ENCODE measurements around the gene SLC35E3. TPM values are rescaled to one million over a fixed set of nuclear protein-coding genes. Genes with fewer than 3 reads are reported as not detected.
"Not testable (repeated sequence)": the region's sequence is repeated elsewhere in the genome, so short reads cannot be mapped to it uniquely, and the experiment has no call there.

SLC35E3 gene
- total and polyA plus RNA-seq, 3 donors from 2014 or later, result 5.2 to 9.3 (median 7.1) TPM

DNA sequence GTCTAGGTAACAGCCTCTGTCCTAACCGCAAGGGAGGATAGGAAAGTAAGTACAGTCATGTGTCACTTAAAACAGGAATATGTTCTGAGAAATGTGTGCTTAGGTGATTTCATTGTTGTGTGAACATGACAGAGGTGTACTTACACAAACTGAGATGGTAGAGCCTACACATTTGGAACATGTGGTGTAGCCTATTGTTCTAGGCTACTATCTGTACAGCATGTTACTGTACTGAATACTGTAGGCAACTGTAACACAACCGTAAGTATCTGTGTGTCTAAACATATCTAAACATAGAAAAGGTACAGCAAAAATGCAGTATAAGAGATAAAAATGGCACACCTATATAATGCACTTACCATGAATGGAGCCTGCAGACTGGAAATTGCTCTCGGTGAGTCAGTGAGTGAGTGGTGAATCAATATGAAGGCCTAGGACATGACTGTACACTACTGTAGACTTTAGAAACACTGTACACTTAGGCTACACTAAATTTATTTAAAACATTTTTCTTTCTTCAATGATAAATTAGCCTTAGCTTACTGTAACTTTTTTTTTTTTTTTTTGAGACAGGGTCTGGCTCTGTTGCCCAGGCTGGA, 48.8 kb downstream of the SLC35E3 start:
- H3K27me3 ChIP-seq, result no peaks in the 10 kb centered on the region
- no peaks in the 10 kb centered on the region for H3K4me1 ChIP-seq
- 94 to 98% methylated on average over 3 of the region's 3 CpGs for WGBS, 2 donors
- H3K27ac ChIP-seq, result no peak overlapping the region
- intact Hi-C loops (cut with DNase I; ENCODE audit: low total_unique reads), result no loop called here
- TF ChIP-seq, protein P1, sequence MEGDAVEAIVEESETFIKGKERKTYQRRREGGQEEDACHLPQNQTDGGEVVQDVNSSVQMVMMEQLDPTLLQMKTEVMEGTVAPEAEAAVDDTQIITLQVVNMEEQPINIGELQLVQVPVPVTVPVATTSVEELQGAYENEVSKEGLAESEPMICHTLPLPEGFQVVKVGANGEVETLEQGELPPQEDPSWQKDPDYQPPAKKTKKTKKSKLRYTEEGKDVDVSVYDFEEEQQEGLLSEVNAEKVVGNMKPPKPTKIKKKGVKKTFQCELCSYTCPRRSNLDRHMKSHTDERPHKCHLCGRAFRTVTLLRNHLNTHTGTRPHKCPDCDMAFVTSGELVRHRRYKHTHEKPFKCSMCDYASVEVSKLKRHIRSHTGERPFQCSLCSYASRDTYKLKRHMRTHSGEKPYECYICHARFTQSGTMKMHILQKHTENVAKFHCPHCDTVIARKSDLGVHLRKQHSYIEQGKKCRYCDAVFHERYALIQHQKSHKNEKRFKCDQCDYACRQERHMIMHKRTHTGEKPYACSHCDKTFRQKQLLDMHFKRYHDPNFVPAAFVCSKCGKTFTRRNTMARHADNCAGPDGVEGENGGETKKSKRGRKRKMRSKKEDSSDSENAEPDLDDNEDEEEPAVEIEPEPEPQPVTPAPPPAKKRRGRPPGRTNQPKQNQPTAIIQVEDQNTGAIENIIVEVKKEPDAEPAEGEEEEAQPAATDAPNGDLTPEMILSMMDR (IDR thresholded peaks at IDR 0.05), result no peak
- no peak for TF ChIP-seq POLR2A (IDR thresholded peaks at IDR 0.05)
- no peak overlapping the region for H3K4me3 ChIP-seq
- no peak for DNase-seq
- no peaks in the 10 kb centered on the region for H3K36me3 ChIP-seq (ENCODE audit: low read depth, missing control alignments)
- H3K9me3 ChIP-seq, result no peaks in the 10 kb centered on the region

DNA sequence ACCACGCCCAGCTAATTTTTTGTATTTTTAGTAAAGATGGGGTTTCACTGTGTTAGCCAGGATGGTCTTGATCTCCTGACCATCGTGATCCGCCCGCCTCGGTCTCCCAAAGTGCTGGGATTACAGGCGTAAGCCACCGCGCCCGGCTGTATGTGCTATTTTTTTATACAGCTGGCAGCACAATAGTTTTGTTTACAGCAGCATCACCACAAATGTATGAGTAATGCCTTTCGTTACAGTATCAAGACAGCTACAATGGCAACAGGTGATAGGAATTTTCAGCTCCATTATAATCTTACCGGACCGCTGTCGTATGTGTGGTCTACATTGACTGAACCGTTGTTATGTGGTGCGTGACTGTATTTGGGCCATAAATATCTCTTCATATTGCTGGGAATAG, 50.4 kb downstream of the SLC35E3 start:
- TF ChIP-seq, protein P1 (IDR thresholded peaks at IDR 0.05), result no peak
- no peak for TF ChIP-seq POLR2A (IDR thresholded peaks at IDR 0.05)
- H3K27ac ChIP-seq, result no peak overlapping the region
- no peaks in the 10 kb centered on the region for H3K9me3 ChIP-seq
- 96 to 98% methylated on average over 15 of the region's 15 CpGs for WGBS, 2 donors
- intact Hi-C loops (cut with DNase I; ENCODE audit: low total_unique reads), result no loop called here
- no peak overlapping the region for H3K4me3 ChIP-seq
- H3K27me3 ChIP-seq, result no peaks in the 10 kb centered on the region
- H3K4me1 ChIP-seq, result no peaks in the 10 kb centered on the region
- DNase-seq, result no peak
- H3K36me3 ChIP-seq (ENCODE audit: low read depth, missing control alignments), result no peaks in the 10 kb centered on the region

DNA sequence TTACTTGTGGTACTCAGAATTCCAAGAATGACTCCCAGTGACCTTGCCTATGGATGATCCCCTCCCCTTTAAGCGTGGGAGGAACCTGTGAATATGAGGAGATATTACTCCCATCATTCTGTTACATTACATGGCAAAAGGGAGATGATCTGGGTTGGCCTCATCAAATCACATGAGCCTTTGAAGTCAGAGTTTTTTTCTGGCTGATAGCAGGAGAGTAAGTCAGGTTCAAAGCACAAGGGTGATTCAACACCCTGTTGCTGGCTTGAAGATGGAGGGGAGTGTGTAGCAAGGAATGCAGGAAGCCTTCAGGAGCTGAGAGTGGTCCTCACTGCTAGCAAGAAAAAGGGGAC, 52.9 kb downstream of the SLC35E3 start:
- WGBS, 2 donors, result 65 to 86% methylated on average over 1 of the region's 1 CpG
- intact Hi-C loops (cut with DNase I; ENCODE audit: low total_unique reads), result no loop called here
- Histone ChIP-seq H3K4me3 (no peak overlapping the region), H3K27ac (no peak overlapping the region), H3K27me3 (no peaks in the 10 kb centered on the region), H3K9me3 (no peaks in the 10 kb centered on the region), H3K4me1 (no peaks in the 10 kb centered on the region), H3K36me3 (ENCODE audit: low read depth, missing control alignments) (no peaks in the 10 kb centered on the region)
- no peak for DNase-seq
- TF ChIP-seq POLR2A (IDR thresholded peaks at IDR 0.05), result no peak
- TF ChIP-seq, protein P1 (IDR thresholded peaks at IDR 0.05), result no peak

DNA sequence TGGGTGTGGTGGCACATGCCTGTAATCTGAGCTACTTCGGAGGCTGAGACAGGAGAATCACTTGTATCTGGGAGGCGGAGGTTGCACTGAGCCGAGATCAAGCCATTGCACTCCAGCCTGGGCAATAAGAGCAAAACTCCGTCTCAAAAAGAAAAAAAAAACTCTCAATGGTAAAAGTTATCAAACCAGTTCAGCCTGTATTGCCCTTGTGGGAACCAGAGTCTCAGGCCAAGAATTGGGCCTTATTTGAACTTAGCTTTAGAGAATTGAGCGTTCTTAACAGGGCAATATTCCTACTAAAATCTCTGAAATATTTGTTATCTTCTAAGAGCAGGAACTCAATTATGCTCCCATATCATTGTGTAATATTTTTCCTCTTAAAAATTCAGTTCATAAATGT, 54.3 kb downstream of the SLC35E3 start:
- Histone ChIP-seq H3K4me1 (no peaks in the 10 kb centered on the region), H3K27ac (no peak overlapping the region), H3K36me3 (ENCODE audit: low read depth, missing control alignments) (no peaks in the 10 kb centered on the region), H3K27me3 (no peaks in the 10 kb centered on the region), H3K9me3 (no peaks in the 10 kb centered on the region), H3K4me3 (no peak overlapping the region)
- intact Hi-C loops (cut with DNase I; ENCODE audit: low total_unique reads), result no loop called here
- TF ChIP-seq POLR2A (IDR thresholded peaks at IDR 0.05), result no peak
- TF ChIP-seq, protein P1 (IDR thresholded peaks at IDR 0.05), result no peak
- DNase-seq, result no peak
- 88 to 94% methylated on average over 5 of the region's 5 CpGs for WGBS, 2 donors

DNA sequence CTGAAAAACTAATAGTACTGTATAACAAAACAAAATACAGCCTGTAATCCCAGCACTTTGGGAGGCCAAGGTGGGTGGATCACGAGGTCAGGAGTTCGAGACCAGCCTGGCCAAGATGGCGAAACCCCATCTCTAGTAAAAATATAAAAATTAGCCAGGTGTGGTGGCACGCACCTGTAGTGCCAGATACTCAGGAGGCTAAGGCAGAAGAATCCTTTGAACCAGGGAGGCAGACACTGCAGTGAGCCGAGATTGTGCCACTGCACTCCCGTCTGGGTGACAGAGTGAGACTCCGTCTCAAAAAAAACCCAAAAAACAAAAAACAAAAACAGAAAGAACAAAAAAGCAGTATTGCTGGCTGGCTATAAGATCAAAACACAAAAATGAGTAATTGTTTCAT, 55.1 kb downstream of the SLC35E3 start:
- intact Hi-C loops (cut with DNase I; ENCODE audit: low total_unique reads); H3K27me3 ChIP-seq; H3K4me1 ChIP-seq; H3K27ac ChIP-seq; DNase-seq; H3K36me3 ChIP-seq (ENCODE audit: low read depth, missing control alignments); H3K9me3 ChIP-seq; H3K4me3 ChIP-seq: not testable (repeated sequence)
- WGBS, 2 donors, result 94 to 95% methylated on average over 7 of the region's 7 CpGs

DNA sequence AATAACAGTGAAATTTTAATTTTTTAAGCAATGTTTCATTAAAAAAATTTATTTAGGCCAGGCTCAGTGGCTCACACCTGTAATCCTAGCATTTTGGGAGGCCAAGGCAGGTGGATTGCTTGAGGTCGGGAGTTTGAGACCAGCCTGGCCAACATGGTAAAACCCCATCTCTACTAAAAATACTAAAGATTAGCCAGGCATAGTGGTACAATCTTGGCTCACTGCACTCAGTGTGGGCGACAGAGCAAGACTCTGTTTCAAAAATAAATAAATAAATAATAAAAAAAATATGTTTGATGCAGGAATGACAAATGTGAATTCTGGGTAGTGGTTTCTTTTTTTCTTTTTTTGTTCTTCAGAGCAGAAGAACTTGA, 56.4 kb downstream of the SLC35E3 start:
- H3K4me1 ChIP-seq; H3K27ac ChIP-seq; H3K4me3 ChIP-seq; DNase-seq; H3K36me3 ChIP-seq (ENCODE audit: low read depth, missing control alignments); H3K27me3 ChIP-seq; H3K9me3 ChIP-seq; intact Hi-C loops (cut with DNase I; ENCODE audit: low total_unique reads): not testable (repeated sequence)
- WGBS, 2 donors, result 88 to 93% methylated on average over 2 of the region's 2 CpGs

DNA sequence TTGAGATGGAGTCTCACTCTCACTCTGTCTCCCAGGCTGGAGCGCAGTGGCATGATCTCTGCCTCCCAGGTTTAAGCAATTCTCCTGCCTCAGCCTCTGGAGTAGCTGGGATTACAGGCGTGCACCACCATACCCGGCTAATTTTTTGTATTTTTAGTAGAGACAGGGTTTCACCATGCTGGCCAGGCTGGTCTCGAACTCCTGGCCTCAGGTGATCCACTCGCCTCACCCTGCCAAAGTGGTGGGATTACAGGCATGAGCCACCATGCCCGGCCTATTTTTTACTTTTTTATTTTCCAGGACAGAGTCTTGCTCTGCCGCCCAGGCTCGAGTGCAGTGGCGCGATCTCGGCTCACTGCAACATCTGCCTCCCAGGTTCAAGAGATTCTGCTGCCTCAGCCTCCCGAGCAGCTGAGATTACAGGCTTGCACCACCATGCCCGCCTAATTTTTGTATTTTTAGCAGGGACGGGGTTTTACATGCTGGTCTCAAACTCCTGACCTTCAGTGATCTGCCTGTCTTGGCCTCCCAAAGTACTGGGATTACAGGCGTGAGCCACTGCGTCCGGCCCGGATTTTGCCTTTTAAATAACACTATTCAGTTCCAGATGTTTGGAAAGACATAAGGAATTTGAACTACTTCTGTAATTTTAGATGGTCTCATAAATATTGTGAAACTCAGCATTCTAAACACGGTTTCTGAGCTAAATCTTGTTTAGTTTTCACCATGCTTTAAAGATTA, 57.1 kb downstream of the SLC35E3 start:
- H3K9me3 ChIP-seq; H3K4me3 ChIP-seq; H3K27me3 ChIP-seq; intact Hi-C loops (cut with DNase I; ENCODE audit: low total_unique reads); H3K27ac ChIP-seq; DNase-seq; H3K4me1 ChIP-seq; H3K36me3 ChIP-seq (ENCODE audit: low read depth, missing control alignments): not testable (repeated sequence)
- WGBS, 2 donors, result 94 to 96% methylated on average over 19 of the region's 19 CpGs

Measured in testis (tissue), 3 donors.